ENCODE data around the gene BMP8A.
"Not testable (repeated sequence)": the region's sequence is repeated elsewhere in the genome, so short reads cannot be mapped to it uniquely, and the experiment has no call there.

The BMP8A gene

DNA sequence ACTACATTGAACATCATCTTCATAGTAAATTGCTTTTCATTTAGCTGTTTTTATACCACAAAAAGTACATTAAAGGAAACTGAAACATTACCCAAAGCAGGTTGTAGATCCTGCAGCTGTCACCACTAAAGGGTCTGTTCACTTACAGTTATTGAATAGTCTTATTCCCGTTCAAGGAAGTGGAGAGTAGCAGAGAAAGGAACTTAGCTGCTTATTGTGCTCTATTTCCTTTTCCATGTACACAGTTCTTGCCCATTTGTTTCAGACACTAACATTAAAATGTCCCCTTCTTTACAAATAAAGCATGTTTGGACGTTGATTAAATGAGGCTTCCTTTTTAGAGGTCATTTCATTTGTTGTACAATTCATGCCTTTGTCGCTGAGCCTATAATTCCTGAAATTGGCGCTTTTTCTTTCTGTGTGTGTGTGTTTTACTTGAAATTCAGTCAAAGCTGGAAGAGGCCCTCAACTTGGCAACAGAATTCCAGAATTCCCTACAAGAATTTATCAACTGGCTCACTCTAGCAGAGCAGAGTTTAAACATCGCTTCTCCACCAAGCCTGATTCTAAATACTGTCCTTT lies 44.4 kb upstream of the BMP8A start:
- Histone ChIP-seq H3K4me1 (ENCODE audit: low read length) (no peaks in the 10 kb centered on the region), H3K4me2 (ENCODE audit: low read depth, low read length) (no peak overlapping the region), H3K4me3 (ENCODE audit: low read length) (no peak overlapping the region), H3K27me3 (replicated peaks; ENCODE audit: insufficient read depth, low read length) (no peaks in the 10 kb centered on the region), H3F3A (ENCODE audit: insufficient read depth, low read length) (no peaks in the 10 kb centered on the region), H3K79me2 (ENCODE audit: low read length) (no peaks in the 10 kb centered on the region), H3K9me3 (replicated peaks; ENCODE audit: insufficient read depth, low read length) (no peaks in the 10 kb centered on the region), H3K36me3 (replicated peaks; ENCODE audit: insufficient read depth, low read length) (peaks cover 28% of the 10 kb centered on the region), H3K9me2 (replicated peaks; ENCODE audit: insufficient read depth, low read length) (no peaks in the 10 kb centered on the region), H4K20me1 (ENCODE audit: insufficient read depth, low read length) (no peaks in the 10 kb centered on the region), H3K9ac (ENCODE audit: low read length) (no peak overlapping the region), H3K27ac (ENCODE audit: low read length) (no peak overlapping the region), H2AFZ (ENCODE audit: low read length) (no peak overlapping the region)
- TF ChIP-seq, protein P1, sequence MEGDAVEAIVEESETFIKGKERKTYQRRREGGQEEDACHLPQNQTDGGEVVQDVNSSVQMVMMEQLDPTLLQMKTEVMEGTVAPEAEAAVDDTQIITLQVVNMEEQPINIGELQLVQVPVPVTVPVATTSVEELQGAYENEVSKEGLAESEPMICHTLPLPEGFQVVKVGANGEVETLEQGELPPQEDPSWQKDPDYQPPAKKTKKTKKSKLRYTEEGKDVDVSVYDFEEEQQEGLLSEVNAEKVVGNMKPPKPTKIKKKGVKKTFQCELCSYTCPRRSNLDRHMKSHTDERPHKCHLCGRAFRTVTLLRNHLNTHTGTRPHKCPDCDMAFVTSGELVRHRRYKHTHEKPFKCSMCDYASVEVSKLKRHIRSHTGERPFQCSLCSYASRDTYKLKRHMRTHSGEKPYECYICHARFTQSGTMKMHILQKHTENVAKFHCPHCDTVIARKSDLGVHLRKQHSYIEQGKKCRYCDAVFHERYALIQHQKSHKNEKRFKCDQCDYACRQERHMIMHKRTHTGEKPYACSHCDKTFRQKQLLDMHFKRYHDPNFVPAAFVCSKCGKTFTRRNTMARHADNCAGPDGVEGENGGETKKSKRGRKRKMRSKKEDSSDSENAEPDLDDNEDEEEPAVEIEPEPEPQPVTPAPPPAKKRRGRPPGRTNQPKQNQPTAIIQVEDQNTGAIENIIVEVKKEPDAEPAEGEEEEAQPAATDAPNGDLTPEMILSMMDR (IDR thresholded peaks at IDR 0.05; ENCODE audit: low read length): no peak
- DNase-seq: no peak

DNA sequence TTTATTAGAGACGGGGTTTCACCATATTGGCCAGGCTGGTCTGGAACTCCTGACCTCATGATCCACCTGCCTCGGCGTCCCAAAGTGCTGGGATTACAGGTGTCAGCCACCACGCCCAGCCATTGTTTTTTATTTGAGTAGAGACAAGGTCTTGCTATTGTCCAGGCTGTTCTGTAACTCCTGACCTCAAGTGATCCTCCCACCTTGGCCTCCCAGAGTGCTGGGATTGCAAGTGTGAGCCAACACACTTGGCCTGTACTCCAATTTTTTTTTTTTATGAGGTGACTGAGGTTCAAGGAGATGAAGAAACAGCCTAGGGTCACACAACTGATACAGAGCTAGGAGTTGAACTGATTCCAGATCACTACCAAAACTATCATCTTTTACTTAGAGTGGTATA lies 41.4 kb upstream of the BMP8A start:
- H3K36me3 ChIP-seq (replicated peaks; ENCODE audit: insufficient read depth, low read length): peaks cover 22% of the 10 kb centered on the region
- not testable (repeated sequence) for H3K4me3 ChIP-seq (ENCODE audit: low read length); H3K27ac ChIP-seq (ENCODE audit: low read length); DNase-seq; H3K27me3 ChIP-seq (replicated peaks; ENCODE audit: insufficient read depth, low read length); H3K9me3 ChIP-seq (replicated peaks; ENCODE audit: insufficient read depth, low read length); H3F3A ChIP-seq (ENCODE audit: insufficient read depth, low read length); H3K4me1 ChIP-seq (ENCODE audit: low read length); H3K79me2 ChIP-seq (ENCODE audit: low read length); H2AFZ ChIP-seq (ENCODE audit: low read length); H3K4me2 ChIP-seq (ENCODE audit: low read depth, low read length); H4K20me1 ChIP-seq (ENCODE audit: insufficient read depth, low read length); H3K9ac ChIP-seq (ENCODE audit: low read length); H3K9me2 ChIP-seq (replicated peaks; ENCODE audit: insufficient read depth, low read length)

DNA sequence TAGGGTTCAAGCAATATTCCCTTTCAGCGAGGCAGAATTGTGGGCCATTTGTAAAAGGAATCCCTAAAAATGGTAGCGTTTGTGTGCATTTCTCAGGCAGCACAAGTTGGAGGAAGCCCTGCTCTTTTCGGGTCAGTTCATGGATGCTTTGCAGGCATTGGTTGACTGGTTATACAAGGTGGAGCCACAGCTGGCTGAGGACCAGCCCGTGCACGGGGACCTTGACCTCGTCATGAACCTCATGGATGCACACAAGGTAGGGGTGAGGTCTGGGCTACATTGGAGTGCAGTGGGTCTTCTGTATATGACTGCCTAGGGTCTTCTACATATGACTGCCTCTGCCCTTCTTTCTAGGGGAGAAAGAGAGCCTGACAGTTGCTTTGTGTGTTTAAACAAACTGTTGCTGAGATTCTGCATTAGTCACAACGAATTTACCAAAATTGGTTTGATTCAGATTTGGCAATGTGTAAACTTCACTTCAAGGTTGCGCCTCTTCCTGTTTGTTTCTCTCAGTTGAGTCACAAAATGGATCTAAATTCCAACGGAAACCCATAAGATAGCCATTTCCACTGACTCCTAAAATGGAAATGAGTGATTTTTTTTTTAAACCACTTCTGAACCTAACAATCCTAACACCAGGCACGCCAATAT lies 40.4 kb upstream of the BMP8A start:
- no peak overlapping the region for H3K9ac ChIP-seq (ENCODE audit: low read length)
- no peaks in the 10 kb centered on the region for H3F3A ChIP-seq (ENCODE audit: insufficient read depth, low read length)

DNA sequence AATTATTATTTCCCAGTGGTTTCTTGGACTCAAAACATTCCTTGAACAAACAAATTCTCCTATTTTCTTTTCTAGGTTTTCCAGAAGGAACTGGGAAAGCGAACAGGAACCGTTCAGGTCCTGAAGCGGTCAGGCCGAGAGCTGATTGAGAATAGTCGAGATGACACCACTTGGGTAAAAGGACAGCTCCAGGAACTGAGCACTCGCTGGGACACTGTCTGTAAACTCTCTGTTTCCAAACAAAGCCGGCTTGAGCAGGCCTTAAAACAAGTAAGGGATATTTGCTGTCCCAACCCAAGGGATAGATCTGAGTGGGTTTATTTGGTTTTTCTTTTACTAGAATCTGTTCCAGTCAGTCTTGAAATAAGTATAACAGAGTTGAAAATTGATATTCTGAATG lies 39.4 kb upstream of the BMP8A start:
- no peak for DNase-seq
- no peak overlapping the region for H3K27ac ChIP-seq (ENCODE audit: low read length)
- H3K9me2 ChIP-seq (replicated peaks; ENCODE audit: insufficient read depth, low read length): no peaks in the 10 kb centered on the region
- no peaks in the 10 kb centered on the region for H3K79me2 ChIP-seq (ENCODE audit: low read length)
- no peaks in the 10 kb centered on the region for H3K27me3 ChIP-seq (replicated peaks; ENCODE audit: insufficient read depth, low read length)
- H3K4me2 ChIP-seq (ENCODE audit: low read depth, low read length): no peak overlapping the region
- no peak overlapping the region for H3K4me3 ChIP-seq (ENCODE audit: low read length)
- H3K9me3 ChIP-seq (replicated peaks; ENCODE audit: insufficient read depth, low read length): no peaks in the 10 kb centered on the region
- H3K4me1 ChIP-seq (ENCODE audit: low read length): no peaks in the 10 kb centered on the region
- no peak overlapping the region for H2AFZ ChIP-seq (ENCODE audit: low read length)
- peaks cover 32% of the 10 kb centered on the region for H3K36me3 ChIP-seq (replicated peaks; ENCODE audit: insufficient read depth, low read length)
- no peak for TF ChIP-seq EZH2phosphoT487 (IDR thresholded peaks at IDR 0.05; ENCODE audit: low read length)
- TF ChIP-seq, protein P1 (IDR thresholded peaks at IDR 0.05; ENCODE audit: low read length): no peak
- TF ChIP-seq EZH2 (optimal IDR thresholded peaks at IDR 0.05; ENCODE audit: low read depth, low read length): no peak
- H3F3A ChIP-seq (ENCODE audit: insufficient read depth, low read length): no peaks in the 10 kb centered on the region
- H4K20me1 ChIP-seq (ENCODE audit: insufficient read depth, low read length): no peaks in the 10 kb centered on the region
- H3K9ac ChIP-seq (ENCODE audit: low read length): no peak overlapping the region

More for the DNA sequence above, 40.4 kb upstream of the BMP8A start:
- H4K20me1 ChIP-seq (ENCODE audit: insufficient read depth, low read length): no peaks in the 10 kb centered on the region
- no peak for DNase-seq
- H3K9me3 ChIP-seq (replicated peaks; ENCODE audit: insufficient read depth, low read length): no peaks in the 10 kb centered on the region
- no peak overlapping the region for H3K4me3 ChIP-seq (ENCODE audit: low read length)
- TF ChIP-seq, protein P1 (IDR thresholded peaks at IDR 0.05; ENCODE audit: low read length): no peak
- TF ChIP-seq EZH2 (optimal IDR thresholded peaks at IDR 0.05; ENCODE audit: low read depth, low read length): no peak
- no peak for TF ChIP-seq EZH2phosphoT487 (IDR thresholded peaks at IDR 0.05; ENCODE audit: low read length)
- H3K27ac ChIP-seq (ENCODE audit: low read length): no peak overlapping the region
- no peaks in the 10 kb centered on the region for H3K4me1 ChIP-seq (ENCODE audit: low read length)
- H3K4me2 ChIP-seq (ENCODE audit: low read depth, low read length): no peak overlapping the region
- H3K79me2 ChIP-seq (ENCODE audit: low read length): no peaks in the 10 kb centered on the region
- peaks cover 26% of the 10 kb centered on the region for H3K36me3 ChIP-seq (replicated peaks; ENCODE audit: insufficient read depth, low read length)
- no peak overlapping the region for H2AFZ ChIP-seq (ENCODE audit: low read length)
- H3K9me2 ChIP-seq (replicated peaks; ENCODE audit: insufficient read depth, low read length): no peaks in the 10 kb centered on the region
- no peaks in the 10 kb centered on the region for H3K27me3 ChIP-seq (replicated peaks; ENCODE audit: insufficient read depth, low read length)
